RCC 7860 (cell line): ENCODE data around the gene SLIT3.
"Not testable (repeated sequence)": the region's sequence is repeated elsewhere in the genome, so short reads cannot be mapped to it uniquely, and the experiment has no call there.

ENCODE experiments used
- DNase-seq: peaks from one replicate; pipeline ENCODE4 v3.0.0-alpha.2; 2015; ENCODE audit warnings: low spot score
- FAIRE-seq: peaks from 2 replicates; lab custom pipeline; 2012; peaks lifted over from hg19 to GRCh38; lab: Jason Lieb, UNC

The SLIT3 gene

DNA sequence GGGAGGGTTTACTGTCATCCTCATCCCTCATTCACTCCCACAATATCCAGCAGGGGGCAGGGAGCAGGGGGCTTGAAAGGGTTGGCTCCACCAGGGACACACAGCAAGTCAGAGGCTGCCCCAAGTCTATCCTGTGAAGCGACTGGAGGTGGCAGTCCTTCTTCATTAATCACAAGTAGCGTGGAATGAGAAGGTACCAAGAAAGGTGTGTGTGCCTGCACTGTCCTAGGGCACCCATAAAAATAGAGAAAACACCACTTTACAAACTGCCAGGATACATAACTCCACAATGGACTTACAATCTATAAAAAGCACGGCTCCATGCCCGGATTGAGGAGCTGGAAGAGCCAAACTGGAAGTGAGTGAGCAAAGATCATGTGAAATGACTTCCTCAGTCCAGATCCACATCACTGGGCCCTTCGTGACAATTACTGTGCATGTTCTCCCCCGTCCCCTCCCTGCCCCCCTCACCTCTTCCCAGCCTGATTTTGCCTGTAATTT, 183.9 kb downstream of the SLIT3 start:
- FAIRE-seq (no peak), DNase-seq (no peak)

DNA sequence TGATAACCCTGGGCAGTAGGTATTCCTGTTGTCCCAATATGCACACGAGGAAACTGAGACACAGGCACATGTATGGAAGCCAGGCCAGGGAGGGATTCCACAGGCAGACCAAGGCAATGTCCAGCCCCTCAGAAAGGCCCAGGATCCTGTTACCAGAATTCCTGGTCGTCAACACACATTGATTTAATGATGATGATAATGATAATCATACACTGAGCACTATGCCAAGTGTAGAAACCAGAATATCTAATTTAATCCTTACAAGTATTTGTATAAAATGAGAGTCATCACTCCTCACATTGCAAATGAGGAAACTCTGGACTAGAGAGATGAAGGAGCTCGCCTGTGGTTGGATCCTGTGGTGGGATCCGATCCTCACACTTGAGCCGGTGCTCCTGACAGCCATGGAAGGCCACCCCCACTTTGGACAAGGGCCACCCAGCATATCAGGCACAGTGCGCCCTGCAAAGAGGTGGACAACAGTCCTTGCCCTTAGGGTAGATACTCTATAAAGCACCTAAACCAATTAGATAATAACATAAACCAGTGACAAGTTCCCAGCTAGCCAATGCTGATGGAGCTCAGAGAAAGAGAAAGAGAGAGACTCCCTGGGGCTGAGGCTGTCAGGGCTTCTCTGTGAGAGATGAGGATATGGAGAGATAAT, 185.3 kb downstream of the SLIT3 start:
- FAIRE-seq, result no peak
- DNase-seq, result no peak

DNA sequence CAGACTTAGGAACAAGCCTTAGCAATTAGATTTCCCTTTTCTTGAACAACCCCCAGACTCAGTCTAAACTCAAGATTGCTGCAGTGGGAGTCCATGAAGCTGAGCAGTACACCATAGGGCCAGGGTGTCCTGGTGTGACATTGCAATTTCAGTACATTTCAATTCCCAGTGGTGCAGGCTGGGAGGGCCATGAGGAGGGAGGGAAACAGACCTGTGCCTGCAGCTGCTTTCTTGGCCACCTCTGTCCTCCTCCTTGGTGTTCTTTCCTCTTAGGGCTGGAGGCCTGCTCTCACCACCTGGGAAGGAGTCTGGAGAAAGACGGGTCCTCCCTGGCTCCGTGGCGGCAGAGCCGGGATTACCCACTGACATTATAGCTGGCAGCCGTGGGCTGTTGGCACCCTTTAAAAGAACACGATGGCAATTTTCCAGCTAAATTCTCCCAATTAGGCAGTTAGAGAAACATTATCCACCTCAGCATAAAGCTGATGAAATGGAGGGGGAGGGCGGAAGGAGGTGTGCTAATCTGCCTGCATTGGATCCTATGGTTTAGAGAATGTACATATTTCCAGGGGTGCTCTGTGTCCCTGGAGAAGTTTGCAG, 186.4 kb downstream of the SLIT3 start:
- DNase-seq, result no peak
- FAIRE-seq, result no peak

DNA sequence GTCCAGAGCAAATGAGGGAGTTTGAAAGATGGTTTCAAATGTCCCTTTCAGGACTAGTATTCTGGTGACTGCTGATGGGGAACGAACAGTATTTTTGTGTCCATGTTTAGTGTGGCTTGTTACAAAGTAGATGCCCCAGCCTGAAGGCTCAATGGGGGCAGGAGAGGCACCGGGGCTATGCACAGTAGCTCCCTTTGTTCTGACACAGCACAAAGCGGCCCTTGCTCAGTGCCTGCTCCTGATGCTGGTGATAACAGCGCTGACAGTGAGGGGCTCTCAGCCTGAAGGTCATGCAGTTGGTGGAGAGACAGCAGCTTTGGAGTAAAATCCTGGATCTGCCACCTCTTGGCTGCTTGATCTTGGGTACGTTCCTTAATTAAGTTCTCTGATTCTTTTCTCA, 188.9 kb downstream of the SLIT3 start:
- no peak for DNase-seq
- no peak for FAIRE-seq

DNA sequence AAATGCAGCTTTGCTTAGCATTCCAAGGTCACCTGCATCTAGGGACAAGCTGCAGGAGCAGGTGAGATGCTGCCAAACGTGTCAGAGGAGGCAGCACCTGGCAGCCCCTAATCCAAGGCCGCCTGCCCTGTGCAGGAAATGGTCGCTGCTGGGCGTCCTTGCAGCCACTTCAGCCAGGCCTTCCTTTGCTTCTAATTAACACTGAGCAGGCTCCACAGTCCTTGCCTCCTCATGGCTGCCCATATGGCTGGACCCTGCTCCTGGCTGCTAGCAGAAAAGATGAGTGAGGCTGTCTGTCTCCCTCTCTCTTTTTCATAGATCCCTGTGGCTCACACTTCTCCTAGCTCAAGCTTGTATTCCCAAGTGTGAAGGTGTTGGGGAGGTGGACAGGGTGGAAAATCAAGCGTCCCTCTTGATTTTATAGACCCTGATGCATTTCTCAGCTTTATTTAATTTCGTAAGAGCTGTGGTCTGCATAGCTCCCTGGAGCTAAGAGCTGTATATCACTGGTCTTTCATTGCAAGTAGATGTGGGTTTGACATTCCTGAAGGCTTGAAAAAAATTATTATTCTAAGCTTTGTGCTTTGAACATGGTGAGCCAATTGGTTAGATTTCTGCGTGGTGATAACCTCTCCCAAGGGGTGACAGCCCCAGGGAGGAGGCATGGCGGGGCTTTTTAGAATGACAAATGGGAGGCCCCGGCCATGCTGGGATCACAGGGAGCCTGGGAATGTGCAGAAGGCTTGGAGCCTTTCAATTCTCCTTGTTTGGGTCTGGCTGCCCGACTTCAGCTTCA, 193.8 kb downstream of the SLIT3 start:
- DNase-seq, result no peak
- FAIRE-seq, result no peak

DNA sequence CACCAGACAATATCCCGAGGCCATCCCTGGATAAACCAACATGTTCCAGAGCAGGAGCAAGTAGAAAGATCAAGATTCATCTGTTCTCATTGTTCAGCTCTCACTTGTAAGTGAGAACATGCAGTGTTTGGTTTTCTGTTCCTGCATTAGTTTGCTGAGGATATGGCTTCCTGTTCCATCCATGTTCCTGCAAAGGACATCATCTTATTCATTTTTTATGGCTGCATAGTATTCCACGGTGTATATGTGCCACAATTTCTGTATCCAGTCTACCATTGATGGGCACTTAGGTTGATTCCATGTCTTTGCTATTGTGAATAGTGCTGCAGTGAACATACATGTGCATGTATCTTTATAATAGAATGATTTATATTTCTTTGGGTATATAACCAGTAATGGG, 195.4 kb downstream of the SLIT3 start:
- FAIRE-seq, DNase-seq: not testable (repeated sequence)

DNA sequence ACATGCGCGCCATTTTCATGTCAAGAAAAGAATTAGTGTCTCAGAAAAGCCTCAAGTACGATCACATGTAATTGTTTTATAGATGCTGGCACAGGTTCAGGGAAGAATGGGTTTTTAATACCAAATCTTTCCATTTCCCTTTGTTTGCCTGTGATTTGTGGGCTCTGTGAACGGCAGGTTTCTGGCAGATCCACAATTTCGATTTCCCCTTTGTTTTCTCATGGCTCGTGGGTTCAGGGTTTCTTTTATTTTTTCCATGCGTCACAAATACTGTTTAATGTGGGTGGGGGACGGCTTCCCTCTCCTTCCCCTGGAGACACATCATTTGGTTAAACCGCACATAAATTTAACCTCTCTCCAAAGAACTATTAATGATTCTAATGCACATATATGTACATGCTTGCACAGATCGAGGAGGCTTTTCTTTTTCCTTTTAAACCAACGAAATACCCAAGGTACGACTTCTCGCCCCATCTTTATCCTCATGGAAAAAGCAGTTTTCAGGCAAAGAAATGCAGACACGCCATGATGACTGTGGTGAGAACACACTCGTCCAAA, 195.9 kb downstream of the SLIT3 start:
- FAIRE-seq, result no peak

DNA sequence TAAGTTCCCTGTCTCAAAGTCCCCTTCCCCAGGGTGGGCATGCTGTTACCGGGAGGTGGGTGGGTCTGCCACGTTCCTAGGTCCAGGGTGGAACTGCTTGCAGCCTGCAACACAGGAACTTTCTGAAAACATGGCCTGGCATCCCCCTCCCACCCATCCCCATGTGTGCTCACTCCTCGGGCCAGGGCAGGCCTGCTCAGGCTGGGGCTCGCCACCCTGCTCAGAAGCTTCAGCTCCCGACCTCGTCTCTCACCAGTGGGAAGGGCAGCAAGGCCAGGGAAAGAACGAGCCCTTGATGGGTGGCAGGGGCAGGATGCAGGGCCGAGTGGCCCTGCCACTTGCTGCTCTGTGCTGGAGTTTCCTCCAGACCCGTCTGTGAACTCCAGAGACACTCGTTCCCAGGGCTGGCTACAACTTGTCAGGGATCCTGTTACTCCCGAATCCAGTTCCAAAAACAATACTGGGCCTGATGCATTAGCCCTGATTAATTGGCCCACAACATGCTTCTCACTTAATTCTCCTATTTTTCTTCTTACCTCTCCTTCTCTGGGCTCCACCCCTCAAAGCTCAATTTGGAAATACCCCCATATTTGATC, 197.3 kb downstream of the SLIT3 start:
- no peak for FAIRE-seq
- no peak for DNase-seq

More for the DNA sequence above, 195.9 kb downstream of the SLIT3 start:
- no peak for DNase-seq

DNA sequence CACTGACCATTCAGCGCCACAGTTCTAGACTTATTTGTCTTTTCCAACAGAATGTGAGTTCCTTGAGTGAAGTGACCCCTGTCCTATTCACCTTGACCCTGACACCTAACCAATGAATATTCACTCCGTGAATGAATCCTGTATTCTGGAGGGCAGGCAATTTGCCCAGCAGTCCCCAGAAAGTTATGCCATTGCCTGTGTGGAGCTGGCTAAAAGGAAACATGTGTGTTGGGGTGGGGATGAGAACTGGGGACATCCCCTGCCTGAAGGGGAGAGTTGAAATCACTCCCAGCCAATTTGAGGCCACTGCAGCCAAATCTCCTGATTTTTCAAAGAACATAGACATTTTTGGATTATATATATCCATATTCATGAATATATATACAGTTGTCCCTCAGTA, 199.0 kb downstream of the SLIT3 start:
- FAIRE-seq, result no peak
- no peak for DNase-seq

DNA sequence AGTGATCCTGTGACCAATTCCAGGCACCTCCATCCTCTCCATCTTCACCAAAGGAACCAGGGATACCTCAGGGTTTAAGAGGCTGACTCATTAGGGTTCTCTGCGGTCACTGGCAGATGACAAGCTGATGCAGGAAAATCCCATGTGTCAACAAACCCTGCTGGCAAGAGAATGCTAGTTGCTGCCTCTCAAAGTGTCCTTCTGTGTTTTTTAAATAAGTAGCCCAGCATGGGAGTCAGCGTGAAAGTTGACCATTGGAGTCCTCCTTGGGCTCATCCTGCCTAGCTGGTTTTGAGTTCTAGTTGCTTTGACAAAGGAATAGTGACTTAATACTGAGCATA, 200.2 kb downstream of the SLIT3 start:
- FAIRE-seq, result peak; percentile 97
- DNase-seq, result peak; percentile 94

DNA sequence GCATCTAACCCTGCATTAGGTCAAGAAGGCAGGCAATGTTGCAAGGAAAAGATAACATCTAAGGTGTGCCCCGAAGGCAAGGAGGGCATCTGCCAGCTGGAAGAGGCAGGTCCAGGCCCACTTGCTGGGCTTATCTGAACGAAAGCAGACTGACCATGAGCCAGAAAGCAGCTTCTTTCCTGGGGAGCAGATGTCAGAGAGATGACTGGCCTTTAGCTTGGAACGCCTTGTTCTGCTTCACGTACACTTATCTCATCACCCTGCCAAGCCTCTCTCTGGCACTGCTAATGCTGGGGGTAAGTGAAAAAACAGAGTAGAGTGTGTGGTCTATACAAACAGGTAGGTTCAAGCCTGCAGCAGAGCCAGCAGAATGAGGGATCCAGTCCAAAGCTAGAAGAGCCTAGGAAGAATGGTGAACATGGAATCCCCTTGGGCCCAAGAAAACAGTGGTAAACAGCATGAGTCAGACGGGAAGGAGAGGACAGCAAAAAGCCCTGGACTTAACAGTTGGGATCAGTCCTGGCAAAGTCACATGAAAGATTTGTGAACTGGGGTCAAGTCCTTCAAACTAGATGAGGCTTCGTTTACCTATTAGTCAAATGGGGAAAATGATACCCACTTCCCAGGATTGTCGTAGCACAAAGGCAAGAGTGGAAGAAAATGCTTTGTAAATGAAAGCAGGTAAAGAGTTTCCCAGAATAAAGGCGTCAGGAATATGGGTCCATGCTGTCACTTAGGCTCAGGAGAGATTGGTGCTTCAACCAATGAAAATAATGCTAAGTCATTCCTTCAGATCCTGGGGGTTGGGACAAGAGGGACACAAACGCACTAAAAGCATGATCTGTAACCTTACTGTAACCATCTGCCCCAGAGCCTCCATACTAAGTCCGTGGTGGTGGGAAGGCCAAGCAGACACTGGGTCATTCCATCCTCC, 200.9 kb downstream of the SLIT3 start:
- DNase-seq (no peak), FAIRE-seq (no peak)

DNA sequence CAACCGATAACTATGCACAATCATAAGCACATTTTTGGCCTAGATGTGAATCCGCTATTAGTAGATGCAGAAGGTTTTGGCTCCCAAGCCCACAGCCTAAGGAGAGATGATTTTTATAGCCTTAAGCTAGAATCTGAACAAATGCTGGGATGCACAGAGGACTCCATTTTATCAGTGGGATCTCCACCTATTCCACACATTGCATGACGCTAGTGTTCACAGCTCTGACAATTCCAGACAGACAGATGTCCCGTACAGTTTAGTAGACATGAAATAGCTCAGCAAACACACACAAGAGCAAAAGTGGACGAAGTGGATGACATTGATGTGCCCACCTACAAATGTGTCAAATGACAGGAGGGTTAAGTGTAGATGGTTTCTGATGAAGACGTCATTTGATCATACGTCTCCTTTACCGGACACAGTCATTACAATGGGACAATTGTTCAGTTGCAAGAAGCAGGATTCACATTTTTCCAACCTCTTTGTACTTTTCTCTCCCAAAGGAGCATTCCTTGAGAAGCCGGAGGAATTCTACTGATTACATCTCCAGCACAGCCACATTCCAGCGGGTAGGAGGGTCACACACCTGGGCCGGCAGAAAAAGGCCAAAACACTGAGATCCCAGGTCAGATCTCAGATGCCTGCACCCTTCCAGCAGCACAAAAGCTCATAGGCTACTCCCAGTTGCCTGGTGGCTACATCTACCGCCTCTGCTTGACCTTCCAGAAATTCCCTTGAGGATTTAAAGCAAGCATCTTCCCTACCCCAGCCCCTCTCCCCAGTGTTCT, 202.4 kb downstream of the SLIT3 start:
- FAIRE-seq (no peak), DNase-seq (no peak)

DNA sequence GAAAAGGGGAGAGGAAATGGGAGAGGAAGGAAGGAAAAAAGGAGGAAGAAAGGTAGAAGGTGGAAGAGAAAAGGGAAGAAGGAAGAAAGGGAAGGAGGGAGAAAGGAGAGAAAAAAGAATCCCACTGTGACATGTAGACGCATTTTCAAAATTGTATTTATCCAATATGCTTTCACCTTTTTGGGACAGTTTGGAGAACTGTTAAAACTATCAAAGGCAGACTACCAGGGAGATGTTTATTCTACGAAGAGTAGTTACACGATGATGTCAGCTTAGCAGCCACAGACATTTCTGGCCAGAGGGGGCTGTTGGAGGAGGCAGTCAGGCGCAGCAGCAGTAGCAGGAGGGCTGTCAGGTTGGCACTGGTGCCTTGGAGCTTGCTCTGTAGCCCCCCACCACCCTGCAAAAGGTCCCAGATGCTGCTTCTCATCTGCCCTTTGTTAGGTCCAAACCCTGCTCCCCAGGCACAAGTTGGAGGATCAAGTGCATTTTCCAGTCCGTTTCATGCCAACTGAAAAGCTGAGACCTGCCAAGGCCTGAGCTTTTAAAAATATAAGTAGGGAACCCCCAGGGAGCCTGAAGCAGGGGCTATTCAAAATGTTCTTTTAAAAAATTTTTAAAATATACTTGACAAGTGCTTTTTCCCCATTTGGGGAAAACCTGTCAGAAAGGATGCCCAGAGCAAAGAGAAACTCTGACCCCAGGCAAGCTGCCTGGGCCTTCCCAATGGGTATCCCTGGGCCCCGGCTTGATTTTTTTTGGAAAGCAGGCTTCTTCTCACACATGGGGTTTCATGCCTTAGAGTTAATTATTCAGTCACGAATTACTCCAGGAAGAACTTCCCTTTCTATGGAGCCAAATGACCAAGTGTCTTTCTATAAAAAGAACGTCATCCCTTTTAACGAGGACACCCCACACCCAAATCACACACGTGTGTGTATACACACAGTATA, 203.3 kb downstream of the SLIT3 start:
- FAIRE-seq (peak; percentile 83), DNase-seq (peak; percentile 71)

DNA sequence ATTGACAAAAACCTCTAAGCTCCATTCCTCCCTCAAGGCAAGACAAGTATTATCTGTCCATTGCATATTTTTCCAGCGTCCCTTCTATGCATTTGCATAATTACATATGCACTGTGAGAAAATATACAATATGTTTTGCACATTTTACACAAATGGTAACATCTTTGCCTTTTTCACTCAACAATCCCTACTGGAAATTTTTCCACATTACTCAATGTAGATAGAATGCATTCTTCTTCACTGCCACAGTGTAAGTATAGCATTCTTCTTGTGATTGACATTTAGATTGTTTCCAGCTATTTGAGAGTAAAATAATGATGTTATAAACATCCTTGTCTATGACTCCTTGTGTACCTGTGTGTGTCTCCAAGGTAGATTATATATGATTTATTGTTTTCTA, 205.0 kb downstream of the SLIT3 start:
- no peak for FAIRE-seq
- no peak for DNase-seq

DNA sequence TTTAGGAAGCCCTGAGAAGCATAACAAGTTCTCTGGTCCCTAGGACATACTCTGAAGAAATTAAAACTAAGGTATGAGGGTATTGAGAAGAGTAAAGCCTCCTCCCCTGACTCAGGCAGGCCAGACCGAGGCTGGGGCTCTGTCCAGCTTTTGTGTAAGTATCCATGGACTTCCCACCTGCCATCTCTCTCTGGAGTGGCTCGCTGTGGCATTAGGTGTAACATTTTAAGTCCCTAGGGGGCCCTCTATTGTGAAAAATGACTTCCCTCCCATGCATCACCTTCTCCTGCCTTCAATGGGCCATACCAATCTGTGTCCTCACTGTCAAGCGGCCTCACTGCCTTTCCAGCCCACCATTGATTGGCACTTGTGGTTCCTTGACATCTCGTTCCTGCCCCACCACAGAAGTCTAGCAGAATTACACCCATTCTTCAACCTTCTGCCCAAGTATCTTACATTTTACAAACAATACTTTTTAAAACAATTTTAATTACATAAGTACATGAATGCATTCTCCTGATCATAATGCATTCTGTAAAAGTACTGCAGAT, 205.5 kb downstream of the SLIT3 start:
- DNase-seq, result no peak
- FAIRE-seq, result no peak

DNA sequence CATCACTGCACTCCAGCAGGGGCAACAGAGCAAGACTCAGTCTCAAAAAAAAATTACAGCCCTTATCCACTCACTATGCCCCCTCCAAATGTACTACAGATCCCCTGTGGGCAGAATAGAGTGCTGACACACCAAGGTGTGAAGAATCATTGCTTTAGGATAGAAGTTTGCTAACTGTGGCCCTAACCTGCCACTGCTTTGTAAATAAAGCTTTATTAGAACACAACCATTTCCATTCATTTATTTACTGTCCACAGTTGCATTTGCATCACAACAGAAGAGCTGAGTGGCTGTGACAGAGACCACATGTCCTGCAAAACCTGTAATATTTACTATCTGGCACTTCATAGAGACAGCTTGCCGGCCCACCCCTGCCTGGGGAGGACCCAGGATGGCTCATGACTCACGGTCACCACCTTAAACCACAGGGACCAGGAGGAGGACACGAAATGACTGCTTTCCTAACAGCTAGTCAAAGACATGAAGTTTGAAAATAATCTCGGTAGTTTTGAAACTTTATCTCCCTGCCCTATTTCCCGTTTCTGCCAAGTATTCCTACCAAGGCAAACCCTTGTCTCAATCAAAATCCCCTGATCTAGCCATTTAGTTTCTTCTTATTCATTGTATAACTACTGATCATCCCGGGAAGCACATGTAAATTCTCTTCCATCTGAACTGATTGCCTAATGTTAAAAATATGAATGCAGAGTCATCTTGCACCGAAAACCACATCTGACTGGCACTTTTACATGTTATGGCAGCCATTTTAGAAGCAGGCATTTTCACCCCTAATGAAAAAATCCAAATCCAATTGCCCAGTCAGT, 206.1 kb downstream of the SLIT3 start:
- peak; percentile 95 for FAIRE-seq
- DNase-seq, result peak; percentile 88

DNA sequence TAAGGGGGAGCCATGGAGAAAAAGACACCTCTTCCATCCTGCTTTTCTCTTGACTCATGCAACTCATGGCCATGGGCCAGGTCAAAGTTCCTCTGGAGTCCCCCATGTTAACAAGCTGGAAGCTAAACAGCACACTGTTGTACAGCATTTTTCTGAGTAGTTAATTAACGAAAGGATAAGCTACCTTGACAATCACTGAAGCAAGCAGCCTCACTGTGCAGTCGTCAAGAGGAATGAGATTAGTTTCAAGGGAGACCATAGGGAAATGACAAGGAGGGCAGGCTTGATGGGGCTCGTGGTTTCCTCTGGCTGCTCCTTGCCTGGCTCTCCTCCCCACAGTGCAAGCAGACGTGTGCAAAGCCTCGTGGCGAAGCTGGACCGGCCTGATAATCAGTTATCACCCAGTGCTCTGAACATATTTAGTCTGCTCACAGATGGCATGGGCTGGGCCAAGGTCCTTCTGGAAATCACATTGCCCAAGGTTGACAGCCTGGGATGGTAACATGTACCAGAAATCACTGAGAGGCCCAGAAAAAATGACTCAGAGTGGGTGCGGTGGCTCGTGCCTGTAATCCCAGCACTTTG, 209.5 kb downstream of the SLIT3 start:
- peak; percentile 87 for DNase-seq
- peak; percentile 96 for FAIRE-seq
